ENCODE measurements around the gene STK11.

Gene STK11

GRCh38 chr19:1260749-1261537 is 55.4 kb downstream of the STK11 start:
- in situ Hi-C loops (cut with MboI; ENCODE audit: low sequenced_read_pairs), result no loop called here

GRCh38 chr19:1261538-1261797 is 55.9 kb downstream of the STK11 start:
- in situ Hi-C loops (cut with MboI; ENCODE audit: low sequenced_read_pairs), result no loop called here

GRCh38 chr19:1261798-1262622 is 56.4 kb downstream of the STK11 start:
- in situ Hi-C loops (cut with MboI; ENCODE audit: low sequenced_read_pairs), result no loop called here

- in situ Hi-C loops (cut with MboI; ENCODE audit: low sequenced_read_pairs), result no loop called here
Measured at GRCh38 chr19:1262623-1263123, 57.1 kb downstream of the STK11 start.

GRCh38 chr19:1263188-1263587 is 57.6 kb downstream of the STK11 start:
- in situ Hi-C loops (cut with MboI; ENCODE audit: low sequenced_read_pairs), result no loop called here

- in situ Hi-C loops (cut with MboI; ENCODE audit: low sequenced_read_pairs), result no loop called here
Measured at GRCh38 chr19:1264801-1265614, 59.4 kb downstream of the STK11 start.

- in situ Hi-C loops (cut with MboI; ENCODE audit: low sequenced_read_pairs), result no loop called here
Measured at GRCh38 chr19:1265615-1266128, 60.1 kb downstream of the STK11 start.

GRCh38 chr19:1266129-1266915 is 60.7 kb downstream of the STK11 start:
- in situ Hi-C loops (cut with MboI; ENCODE audit: low sequenced_read_pairs), result no loop called here

- in situ Hi-C loops (cut with MboI; ENCODE audit: low sequenced_read_pairs), result no loop called here
Measured at GRCh38 chr19:1266916-1267476, 61.4 kb downstream of the STK11 start.

GRCh38 chr19:1267477-1268225 is 62.1 kb downstream of the STK11 start:
- in situ Hi-C loops (cut with MboI; ENCODE audit: low sequenced_read_pairs), result no loop called here

- in situ Hi-C loops (cut with MboI; ENCODE audit: low sequenced_read_pairs), result no loop called here
Measured at GRCh38 chr19:1268226-1269064, 62.9 kb downstream of the STK11 start.

GRCh38 chr19:1269065-1269477 is 63.5 kb downstream of the STK11 start, which contains the start of gene CIRBP:
Gene CIRBP, plus strand, starts transcription at chr19:1269332. Its CDS starts 1,602 bp downstream, at chr19:1270934.
- in situ Hi-C loops (cut with MboI; ENCODE audit: low sequenced_read_pairs), result no loop called here

- in situ Hi-C loops (cut with MboI; ENCODE audit: low sequenced_read_pairs), result no loop called here
Measured at GRCh38 chr19:1269478-1270212, 64.1 kb downstream of the STK11 start.

GRCh38 chr19:1270213-1270853 is 64.8 kb downstream of the STK11 start:
- in situ Hi-C loops (cut with MboI; ENCODE audit: low sequenced_read_pairs), result no loop called here

- in situ Hi-C loops (cut with MboI; ENCODE audit: low sequenced_read_pairs), result no loop called here
Measured at GRCh38 chr19:1270854-1271527, 65.4 kb downstream of the STK11 start.
